Heart left ventricle (tissue), 13 donors: ENCODE data around the gene CIPC.

Experiments
- POLR2A ChIP-seq, 2 donors: fragments of 450-650 bp; IDR thresholded peaks; one replicate each; pipeline ENCODE4 v1.6.1; 2017; ENCODE audit warnings: antibody characterized with exemption in 2 of 2, mild to moderate bottlenecking in 2 of 2, moderate library complexity in 2 of 2
- TF ChIP-seq, protein P1 (sequence below), 12 donors: fragments of 200-600 bp; sonication (generic) in 4 of 12; IDR thresholded peaks; one replicate each; pipeline versions ENCODE4 v1.5.0 to v1.8.0; 2018 to 2022; ENCODE audit warnings: antibody characterized with exemption in 12 of 12, mild to moderate bottlenecking in 5 of 12
- donor health status: ischemic (EF 13 %, LVEDD 7.1; RV severe dilation, severe dysfunction).
- donor health status: DM: no; HTN: yes; CAD: no.
- donor health status: DM: no; HTN: no; CAD: no.
- donor health status: ischemic (EF 25% LVEDD 6.9; RV normal size, moderate dysfunction).
- donor health status: ischemic (EF 25% LVEDD 5.7; RV mildly dilated, moderate dysfunction).
- donor health status: ischemic (EF 35%, LVEDD 5.7; RV mildly dilated, moderate dysfunction).
- donor health status: nonischemic (EF 11% LVEDD 7.7; RV severe dilation, severe dysfunction).
- donor health status: DM: yes; HTN: yes; CAD: no.
- donor health status: PGD.
- donor health status: ischemic (EF 29% LVEDD 5.4; RV normal size, mild dysfunction).
- donor health status: nonischemic (EF 23%, LVEDD 6.1; RV moderate dilation, normal function).

DNA sequence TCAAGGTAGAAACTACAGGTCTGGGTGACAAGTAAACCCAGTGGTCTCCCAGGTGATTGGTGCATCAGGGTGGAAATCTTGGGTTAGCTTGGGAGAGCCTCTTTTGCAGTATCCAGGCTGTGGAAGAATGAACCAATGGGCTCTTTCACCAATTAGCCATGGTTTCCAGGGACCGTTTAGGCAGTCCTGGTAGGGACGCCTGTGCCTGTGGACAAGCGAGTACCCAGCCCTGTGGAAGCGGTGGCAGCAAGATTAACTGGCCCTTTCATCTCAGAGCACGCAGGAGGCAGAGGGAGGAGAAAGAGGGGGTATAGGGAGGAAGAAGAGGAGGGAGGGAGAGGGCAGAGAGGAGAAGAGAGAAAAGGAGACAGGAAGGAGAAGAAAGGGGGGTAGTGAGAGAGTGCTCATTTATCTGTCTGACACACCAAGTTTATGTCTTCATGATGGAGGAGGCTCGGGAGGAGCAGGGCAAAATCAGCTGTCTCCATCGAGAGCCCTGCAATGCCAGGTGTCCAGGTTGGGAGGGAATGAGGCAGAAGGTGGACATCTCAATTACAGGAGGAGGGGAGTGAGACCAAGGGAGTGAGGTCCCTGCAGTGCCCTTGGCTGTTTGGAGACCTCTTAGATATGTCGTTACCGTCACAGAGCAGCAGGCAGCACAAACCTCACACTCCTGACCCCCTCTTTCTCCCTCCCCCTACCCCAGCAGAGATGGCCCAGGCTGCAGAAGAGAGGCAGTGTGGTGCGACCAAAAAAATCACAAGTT is 48.1 kb downstream of the CIPC start:
- TF ChIP-seq POLR2A (IDR thresholded peaks at IDR 0.05), result no peak
- TF ChIP-seq, protein P1, sequence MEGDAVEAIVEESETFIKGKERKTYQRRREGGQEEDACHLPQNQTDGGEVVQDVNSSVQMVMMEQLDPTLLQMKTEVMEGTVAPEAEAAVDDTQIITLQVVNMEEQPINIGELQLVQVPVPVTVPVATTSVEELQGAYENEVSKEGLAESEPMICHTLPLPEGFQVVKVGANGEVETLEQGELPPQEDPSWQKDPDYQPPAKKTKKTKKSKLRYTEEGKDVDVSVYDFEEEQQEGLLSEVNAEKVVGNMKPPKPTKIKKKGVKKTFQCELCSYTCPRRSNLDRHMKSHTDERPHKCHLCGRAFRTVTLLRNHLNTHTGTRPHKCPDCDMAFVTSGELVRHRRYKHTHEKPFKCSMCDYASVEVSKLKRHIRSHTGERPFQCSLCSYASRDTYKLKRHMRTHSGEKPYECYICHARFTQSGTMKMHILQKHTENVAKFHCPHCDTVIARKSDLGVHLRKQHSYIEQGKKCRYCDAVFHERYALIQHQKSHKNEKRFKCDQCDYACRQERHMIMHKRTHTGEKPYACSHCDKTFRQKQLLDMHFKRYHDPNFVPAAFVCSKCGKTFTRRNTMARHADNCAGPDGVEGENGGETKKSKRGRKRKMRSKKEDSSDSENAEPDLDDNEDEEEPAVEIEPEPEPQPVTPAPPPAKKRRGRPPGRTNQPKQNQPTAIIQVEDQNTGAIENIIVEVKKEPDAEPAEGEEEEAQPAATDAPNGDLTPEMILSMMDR (IDR thresholded peaks at IDR 0.05), result no peak
